ENCODE measurements around the gene TMEM18.

Gene TMEM18

DNA sequence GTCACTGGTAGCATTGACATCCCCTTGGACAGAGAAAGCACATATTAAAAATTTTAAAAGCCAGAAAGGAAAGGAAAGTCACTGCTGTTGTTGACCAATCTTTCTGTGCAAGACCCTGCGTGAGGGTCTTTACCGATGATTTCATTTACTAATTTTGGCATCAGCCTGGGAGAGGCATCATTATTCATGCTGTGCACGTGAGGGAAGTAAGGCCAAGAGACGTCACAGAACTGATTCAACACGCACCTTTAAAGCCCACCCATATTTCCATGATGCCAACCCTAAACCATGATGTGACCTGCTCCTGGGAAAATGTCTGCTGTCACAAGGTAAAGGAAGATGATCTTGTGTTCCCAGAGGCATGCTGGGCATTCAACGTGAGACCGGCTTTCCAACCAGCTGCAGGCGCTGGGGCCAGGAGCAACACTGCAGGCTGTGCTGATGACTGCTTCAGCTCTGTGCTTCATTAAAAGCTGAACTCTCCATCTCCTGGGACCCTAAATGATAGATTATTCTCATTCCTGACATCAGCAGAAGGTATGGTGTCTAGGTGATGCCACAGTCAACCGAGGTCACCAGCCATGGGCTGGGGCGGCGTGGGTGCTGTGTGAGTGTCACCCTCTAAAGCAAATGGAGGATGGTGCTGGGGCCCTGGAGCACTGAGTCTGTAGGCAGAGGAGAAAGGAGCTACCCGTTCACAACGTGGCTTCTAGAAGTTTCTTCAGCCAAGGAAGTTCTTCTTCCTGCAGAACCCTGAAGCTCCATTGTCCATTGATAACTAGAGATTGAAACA lies 53.9 kb downstream of the TMEM18 start:
- H3K27ac ChIP-seq (ENCODE audit: low read depth, low read length) = no peak overlapping the region
- H3K9me3 ChIP-seq (ENCODE audit: control insufficient read depth, insufficient read depth, low read depth, low read length) = no peaks in the 10 kb centered on the region

DNA sequence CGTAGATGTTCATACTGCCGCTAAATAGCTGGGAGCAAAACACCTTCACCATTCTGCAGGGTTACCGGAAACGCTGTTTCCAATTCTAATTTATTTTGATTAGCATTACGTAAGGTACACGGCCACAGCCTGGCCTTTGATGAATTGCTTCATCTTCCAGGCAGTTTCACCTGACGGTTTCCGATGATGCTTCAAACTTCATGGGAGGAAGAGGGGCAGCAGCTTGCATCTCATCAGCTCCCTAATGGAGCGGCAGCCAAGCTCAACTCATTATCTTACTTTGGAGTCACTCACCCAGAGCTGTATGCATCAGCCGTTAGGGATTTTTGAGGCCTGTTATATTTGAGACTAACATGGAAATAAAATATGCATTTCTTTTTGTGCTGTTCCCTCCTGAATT lies 54.8 kb downstream of the TMEM18 start:
- Histone ChIP-seq H3K9me3 (ENCODE audit: control insufficient read depth, insufficient read depth, low read depth, low read length) (no peaks in the 10 kb centered on the region), H3K27me3 (ENCODE audit: control insufficient read depth, insufficient read depth, low read length) (no peaks in the 10 kb centered on the region), H3K27ac (ENCODE audit: low read depth, low read length) (no peak overlapping the region), H3K4me3 (ENCODE audit: low read depth, low read length) (no peak overlapping the region), H3K4me1 (ENCODE audit: control insufficient read depth, insufficient read depth, low read length) (no peaks in the 10 kb centered on the region), H3K9ac (ENCODE audit: low read length) (no peak overlapping the region), H3K36me3 (ENCODE audit: control insufficient read depth, insufficient read depth, low read length) (no peaks in the 10 kb centered on the region)

More for the DNA sequence above, 53.9 kb downstream of the TMEM18 start:
- Histone ChIP-seq H3K36me3 (ENCODE audit: control insufficient read depth, insufficient read depth, low read length) (no peaks in the 10 kb centered on the region), H3K9ac (ENCODE audit: low read length) (no peak overlapping the region), H3K27me3 (ENCODE audit: control insufficient read depth, insufficient read depth, low read length) (no peaks in the 10 kb centered on the region), H3K4me3 (ENCODE audit: low read depth, low read length) (no peak overlapping the region), H3K4me1 (ENCODE audit: control insufficient read depth, insufficient read depth, low read length) (no peaks in the 10 kb centered on the region)

- Histone ChIP-seq H3K4me3 (ENCODE audit: low read depth, low read length) (no peak overlapping the region), H3K27me3 (ENCODE audit: control insufficient read depth, insufficient read depth, low read length) (no peaks in the 10 kb centered on the region), H3K36me3 (ENCODE audit: control insufficient read depth, insufficient read depth, low read length) (no peaks in the 10 kb centered on the region)
Measured at GRCh38 chr2:621303-622099, 55.7 kb downstream of the TMEM18 start.

DNA sequence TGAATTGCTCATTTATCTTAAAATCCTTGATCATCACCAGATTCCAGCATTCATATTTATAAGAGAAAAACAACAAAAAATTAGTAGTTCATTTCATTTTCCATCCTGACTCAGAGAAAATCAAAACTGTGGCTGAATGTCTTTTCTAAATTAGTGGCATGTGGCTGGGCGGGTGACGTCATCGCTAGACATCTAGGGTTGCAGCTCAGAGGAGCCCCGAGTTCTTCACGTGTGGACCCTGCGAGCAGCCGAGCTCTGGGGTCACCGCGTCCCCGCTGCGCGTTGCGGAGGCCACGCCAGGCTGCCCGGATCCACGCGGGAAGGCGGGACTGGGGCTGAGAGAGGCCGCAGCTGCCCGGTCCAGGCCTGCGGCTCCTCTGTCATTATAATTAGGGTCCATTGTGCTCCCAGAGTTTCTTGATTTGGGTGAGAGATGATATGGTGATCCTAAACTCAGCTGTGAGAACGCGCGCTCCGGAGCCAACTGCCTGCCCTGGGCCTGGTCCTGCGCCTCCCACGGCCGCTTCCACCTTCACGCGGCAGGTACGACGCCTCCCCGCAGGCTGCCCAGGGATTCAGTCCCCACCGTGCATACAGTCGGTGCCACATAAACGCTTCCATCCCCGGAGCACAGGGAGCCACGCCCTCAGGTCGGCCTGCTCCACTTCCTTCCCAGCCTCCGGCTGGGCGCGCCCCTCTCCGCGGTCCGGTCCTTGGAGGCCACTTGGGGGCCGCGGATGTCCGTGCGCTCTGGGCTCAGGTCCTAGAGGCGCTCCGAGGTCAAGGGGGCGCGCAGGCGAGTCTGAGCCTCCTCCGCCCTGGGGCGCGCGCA lies 56.5 kb downstream of the TMEM18 start:
- Histone ChIP-seq H3K9ac (ENCODE audit: low read length) (no peak overlapping the region), H3K36me3 (ENCODE audit: control insufficient read depth, insufficient read depth, low read length) (no peaks in the 10 kb centered on the region), H3K4me1 (ENCODE audit: control insufficient read depth, insufficient read depth, low read length) (no peaks in the 10 kb centered on the region), H3K4me3 (ENCODE audit: low read depth, low read length) (no peak overlapping the region), H3K27me3 (ENCODE audit: control insufficient read depth, insufficient read depth, low read length) (no peaks in the 10 kb centered on the region), H3K9me3 (ENCODE audit: control insufficient read depth, insufficient read depth, low read depth, low read length) (no peaks in the 10 kb centered on the region), H3K27ac (ENCODE audit: low read depth, low read length) (no peak overlapping the region)

More at GRCh38 chr2:621303-622099, 55.7 kb downstream of the TMEM18 start:
- no peaks in the 10 kb centered on the region for H3K4me1 ChIP-seq (ENCODE audit: control insufficient read depth, insufficient read depth, low read length)
- no peaks in the 10 kb centered on the region for H3K9me3 ChIP-seq (ENCODE audit: control insufficient read depth, insufficient read depth, low read depth, low read length)
- no peak overlapping the region for H3K9ac ChIP-seq (ENCODE audit: low read length)
- no peak overlapping the region for H3K27ac ChIP-seq (ENCODE audit: low read depth, low read length)

- Histone ChIP-seq H3K36me3 (ENCODE audit: control insufficient read depth, insufficient read depth, low read length) (no peaks in the 10 kb centered on the region), H3K9ac (ENCODE audit: low read length) (no peak overlapping the region), H3K27me3 (ENCODE audit: control insufficient read depth, insufficient read depth, low read length) (no peaks in the 10 kb centered on the region), H3K4me1 (ENCODE audit: control insufficient read depth, insufficient read depth, low read length) (no peaks in the 10 kb centered on the region), H3K27ac (ENCODE audit: low read depth, low read length) (no peak overlapping the region), H3K4me3 (ENCODE audit: low read depth, low read length) (no peak overlapping the region), H3K9me3 (ENCODE audit: control insufficient read depth, insufficient read depth, low read depth, low read length) (no peaks in the 10 kb centered on the region)
Measured at GRCh38 chr2:620004-620403, 57.2 kb downstream of the TMEM18 start.

- H3K27me3 ChIP-seq (ENCODE audit: control insufficient read depth, insufficient read depth, low read length) = no peaks in the 10 kb centered on the region
- no peaks in the 10 kb centered on the region for H3K36me3 ChIP-seq (ENCODE audit: control insufficient read depth, insufficient read depth, low read length)
- H3K27ac ChIP-seq (ENCODE audit: low read depth, low read length) = no peak overlapping the region
- H3K4me1 ChIP-seq (ENCODE audit: control insufficient read depth, insufficient read depth, low read length) = no peaks in the 10 kb centered on the region
- no peaks in the 10 kb centered on the region for H3K9me3 ChIP-seq (ENCODE audit: control insufficient read depth, insufficient read depth, low read depth, low read length)
- H3K9ac ChIP-seq (ENCODE audit: low read length) = no peak overlapping the region
- no peak overlapping the region for H3K4me3 ChIP-seq (ENCODE audit: low read depth, low read length)
Measured at GRCh38 chr2:618422-618990, 58.7 kb downstream of the TMEM18 start.

GRCh38 chr2:618005-618404 lies 59.2 kb downstream of the TMEM18 start:
- Histone ChIP-seq H3K27me3 (ENCODE audit: control insufficient read depth, insufficient read depth, low read length) (no peaks in the 10 kb centered on the region), H3K36me3 (ENCODE audit: control insufficient read depth, insufficient read depth, low read length) (no peaks in the 10 kb centered on the region), H3K9me3 (ENCODE audit: control insufficient read depth, insufficient read depth, low read depth, low read length) (no peaks in the 10 kb centered on the region), H3K9ac (ENCODE audit: low read length) (no peak overlapping the region), H3K27ac (ENCODE audit: low read depth, low read length) (no peak overlapping the region), H3K4me1 (ENCODE audit: control insufficient read depth, insufficient read depth, low read length) (no peaks in the 10 kb centered on the region), H3K4me3 (ENCODE audit: low read depth, low read length) (no peak overlapping the region)
